Measurements from ENCODE around the gene NTSR2. TPM values are rescaled to one million over a fixed set of nuclear protein-coding genes. Genes with fewer than 3 reads are reported as not detected.

NTSR2 gene
- total and polyA plus RNA-seq, 8 donors, result not detected

GRCh38 chr2:11617527-11617926 lies 52.5 kb downstream of the NTSR2 start:
- Histone ChIP-seq H3K4me3 (no peak overlapping the region), H3K9me3 (no peaks in the 10 kb centered on the region), H3K27ac (no peak overlapping the region), H3K27me3 (no peaks in the 10 kb centered on the region), H3K36me3 (no peaks in the 10 kb centered on the region), H3K4me1 (no peaks in the 10 kb centered on the region)
- DNase-seq, result no peak
- TF ChIP-seq CTCF (IDR thresholded peaks at IDR 0.05), result no peak
- 92 to 94% methylated on average over 14 of the region's 14 CpGs for WGBS, 2 donors
- intact Hi-C loops (cut with DNase I), result no loop called here
- no peak for ATAC-seq
- FAIRE-seq, result no peak

- no peak overlapping the region for H3K27ac ChIP-seq
- no peaks in the 10 kb centered on the region for H3K36me3 ChIP-seq
- H3K9me3 ChIP-seq, result no peaks in the 10 kb centered on the region
- DNase-seq (no peak), ATAC-seq (no peak), FAIRE-seq (no peak)
- no peak for TF ChIP-seq CTCF (IDR thresholded peaks at IDR 0.05)
- intact Hi-C loops (cut with DNase I), result no loop called here
- no peak overlapping the region for H3K4me3 ChIP-seq
- no peaks in the 10 kb centered on the region for H3K27me3 ChIP-seq
- H3K4me1 ChIP-seq, result no peaks in the 10 kb centered on the region
- 83 to 86% methylated on average over 19 of the region's 19 CpGs for WGBS, 2 donors
Measured at GRCh38 chr2:11616851-11617415, 53.1 kb downstream of the NTSR2 start.

- no peak for ATAC-seq
- 85 to 90% methylated on average over 14 of the region's 14 CpGs for WGBS, 2 donors
- Histone ChIP-seq H3K27me3 (no peaks in the 10 kb centered on the region), H3K36me3 (no peaks in the 10 kb centered on the region), H3K4me1 (no peaks in the 10 kb centered on the region), H3K27ac (no peak overlapping the region), H3K9me3 (no peaks in the 10 kb centered on the region), H3K4me3 (no peak overlapping the region)
- no peak for TF ChIP-seq CTCF (IDR thresholded peaks at IDR 0.05)
- no peak for DNase-seq
- intact Hi-C loops (cut with DNase I), result no loop called here
- no peak for FAIRE-seq
Measured at GRCh38 chr2:11616097-11616687, 53.8 kb downstream of the NTSR2 start.

- Histone ChIP-seq H3K4me3 (no peak overlapping the region), H3K27me3 (no peaks in the 10 kb centered on the region), H3K9me3 (no peaks in the 10 kb centered on the region), H3K4me1 (no peaks in the 10 kb centered on the region), H3K36me3 (no peaks in the 10 kb centered on the region), H3K27ac (no peak overlapping the region)
- DNase-seq, result no peak
- no peak for TF ChIP-seq CTCF (IDR thresholded peaks at IDR 0.05)
- FAIRE-seq, result no peak
- intact Hi-C loops (cut with DNase I), result no loop called here
- no peak for ATAC-seq
- WGBS, 2 donors, result 84 to 95% methylated on average over 3 of the region's 3 CpGs
Measured at GRCh38 chr2:11615209-11615608, 54.8 kb downstream of the NTSR2 start.

GRCh38 chr2:11613297-11613696 lies 56.7 kb downstream of the NTSR2 start:
- TF ChIP-seq CTCF (IDR thresholded peaks at IDR 0.05), result no peak
- Histone ChIP-seq H3K4me3 (no peak overlapping the region), H3K27me3 (no peaks in the 10 kb centered on the region), H3K4me1 (no peaks in the 10 kb centered on the region), H3K9me3 (no peaks in the 10 kb centered on the region), H3K36me3 (no peaks in the 10 kb centered on the region), H3K27ac (no peak overlapping the region)
- 90 to 91% methylated on average over 5 of the region's 5 CpGs for WGBS, 2 donors
- ATAC-seq (no peak), FAIRE-seq (no peak), DNase-seq (no peak)
- intact Hi-C loops (cut with DNase I), result no loop called here
